Thyroid gland (tissue), 4 donors: ENCODE measurements around the gene MARK4.

Source experiments
- POLR2A ChIP-seq, 2 donors: fragments of 450-650 bp; IDR thresholded peaks; one replicate each; pipeline ENCODE4 v1.6.1; 2017; ENCODE audit warnings: antibody characterized with exemption in 2 of 2, mild to moderate bottlenecking in 2 of 2, moderate library complexity in 1 of 2
- TF ChIP-seq, protein P1 (sequence below), 6 experiments: fragments of 200-600 bp in 3 of 6; fragments of 450-650 bp in 3 of 6; sonication (generic) in 3 of 6; IDR thresholded peaks; one replicate each; pipeline ENCODE4 v1.5.1; 2016 to 2019; ENCODE audit warnings: antibody characterized with exemption in 6 of 6, mild to moderate bottlenecking in 2 of 6, inconsistent platforms in 1 of 6, moderate library complexity in 1 of 6

GRCh38 chr19:45322744-45323281 lies 71.7 kb downstream of the MARK4 start, which contains the start of gene CKM:
- TF ChIP-seq, protein P1, sequence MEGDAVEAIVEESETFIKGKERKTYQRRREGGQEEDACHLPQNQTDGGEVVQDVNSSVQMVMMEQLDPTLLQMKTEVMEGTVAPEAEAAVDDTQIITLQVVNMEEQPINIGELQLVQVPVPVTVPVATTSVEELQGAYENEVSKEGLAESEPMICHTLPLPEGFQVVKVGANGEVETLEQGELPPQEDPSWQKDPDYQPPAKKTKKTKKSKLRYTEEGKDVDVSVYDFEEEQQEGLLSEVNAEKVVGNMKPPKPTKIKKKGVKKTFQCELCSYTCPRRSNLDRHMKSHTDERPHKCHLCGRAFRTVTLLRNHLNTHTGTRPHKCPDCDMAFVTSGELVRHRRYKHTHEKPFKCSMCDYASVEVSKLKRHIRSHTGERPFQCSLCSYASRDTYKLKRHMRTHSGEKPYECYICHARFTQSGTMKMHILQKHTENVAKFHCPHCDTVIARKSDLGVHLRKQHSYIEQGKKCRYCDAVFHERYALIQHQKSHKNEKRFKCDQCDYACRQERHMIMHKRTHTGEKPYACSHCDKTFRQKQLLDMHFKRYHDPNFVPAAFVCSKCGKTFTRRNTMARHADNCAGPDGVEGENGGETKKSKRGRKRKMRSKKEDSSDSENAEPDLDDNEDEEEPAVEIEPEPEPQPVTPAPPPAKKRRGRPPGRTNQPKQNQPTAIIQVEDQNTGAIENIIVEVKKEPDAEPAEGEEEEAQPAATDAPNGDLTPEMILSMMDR (IDR thresholded peaks at IDR 0.05), result no peak
- no peak for TF ChIP-seq POLR2A (IDR thresholded peaks at IDR 0.05)
